ENCODE measurements around the gene MUC5B. TPM values are rescaled to one million over a fixed set of nuclear protein-coding genes. Genes with fewer than 3 reads are reported as not detected.

The MUC5B gene
- total RNA-seq, 3 donors from 2014 or later, result 1.1 to 2.2 (median 1.4) TPM

- peaks cover 3% of the 10 kb centered on the region for H3K36me3 Mint-ChIP-seq (ENCODE audit: insufficient read depth)
- no peaks in the 10 kb centered on the region for H3K9me3 Mint-ChIP-seq
- ATAC-seq (no peak), DNase-seq (no peak)
- H3K27me3 Mint-ChIP-seq (ENCODE audit: low read depth), result no peaks in the 10 kb centered on the region
- peaks cover 47% of the 10 kb centered on the region for H3K4me1 Mint-ChIP-seq (ENCODE audit: low read depth)
- H3K4me3 Mint-ChIP-seq, result no peak overlapping the region
Observed at GRCh38 chr11:1305063-1305495, 82.2 kb downstream of the MUC5B start.

DNA sequence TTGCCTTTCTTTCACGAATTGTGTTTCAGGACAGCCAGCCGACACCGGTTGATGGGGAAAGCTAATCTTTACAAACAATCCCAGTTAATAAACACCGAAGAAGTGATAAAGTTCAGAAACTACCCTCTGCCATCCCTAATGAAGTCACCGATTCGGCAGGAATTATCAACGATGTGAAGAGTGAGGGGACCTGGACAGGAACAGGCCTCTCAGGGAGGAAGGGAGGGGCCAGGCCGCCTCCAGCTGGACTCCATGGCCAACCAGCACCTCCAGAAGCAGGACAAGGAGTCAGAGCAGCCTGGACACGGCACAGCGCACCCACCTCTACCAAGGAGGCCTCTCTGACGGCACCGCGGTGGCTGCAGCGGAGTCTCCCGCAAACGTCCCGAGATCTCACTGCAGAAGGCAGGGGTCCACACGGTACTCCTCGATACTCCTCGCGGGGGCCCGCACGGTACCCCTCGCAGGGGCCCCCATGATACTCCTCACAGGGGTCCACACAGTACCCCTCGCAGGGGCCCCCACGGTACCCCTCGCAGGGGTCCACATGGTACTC lies 82.7 kb downstream of the MUC5B start:
- Mint-ChIP-seq H3K4me3 (no peak overlapping the region), H3K4me1 (ENCODE audit: low read depth) (peaks cover 49% of the 10 kb centered on the region), H3K9me3 (peaks cover 2% of the 10 kb centered on the region), H3K27me3 (ENCODE audit: low read depth) (no peaks in the 10 kb centered on the region), H3K36me3 (ENCODE audit: insufficient read depth) (no peaks in the 10 kb centered on the region)
- no peak for ATAC-seq
- DNase-seq, result no peak

DNA sequence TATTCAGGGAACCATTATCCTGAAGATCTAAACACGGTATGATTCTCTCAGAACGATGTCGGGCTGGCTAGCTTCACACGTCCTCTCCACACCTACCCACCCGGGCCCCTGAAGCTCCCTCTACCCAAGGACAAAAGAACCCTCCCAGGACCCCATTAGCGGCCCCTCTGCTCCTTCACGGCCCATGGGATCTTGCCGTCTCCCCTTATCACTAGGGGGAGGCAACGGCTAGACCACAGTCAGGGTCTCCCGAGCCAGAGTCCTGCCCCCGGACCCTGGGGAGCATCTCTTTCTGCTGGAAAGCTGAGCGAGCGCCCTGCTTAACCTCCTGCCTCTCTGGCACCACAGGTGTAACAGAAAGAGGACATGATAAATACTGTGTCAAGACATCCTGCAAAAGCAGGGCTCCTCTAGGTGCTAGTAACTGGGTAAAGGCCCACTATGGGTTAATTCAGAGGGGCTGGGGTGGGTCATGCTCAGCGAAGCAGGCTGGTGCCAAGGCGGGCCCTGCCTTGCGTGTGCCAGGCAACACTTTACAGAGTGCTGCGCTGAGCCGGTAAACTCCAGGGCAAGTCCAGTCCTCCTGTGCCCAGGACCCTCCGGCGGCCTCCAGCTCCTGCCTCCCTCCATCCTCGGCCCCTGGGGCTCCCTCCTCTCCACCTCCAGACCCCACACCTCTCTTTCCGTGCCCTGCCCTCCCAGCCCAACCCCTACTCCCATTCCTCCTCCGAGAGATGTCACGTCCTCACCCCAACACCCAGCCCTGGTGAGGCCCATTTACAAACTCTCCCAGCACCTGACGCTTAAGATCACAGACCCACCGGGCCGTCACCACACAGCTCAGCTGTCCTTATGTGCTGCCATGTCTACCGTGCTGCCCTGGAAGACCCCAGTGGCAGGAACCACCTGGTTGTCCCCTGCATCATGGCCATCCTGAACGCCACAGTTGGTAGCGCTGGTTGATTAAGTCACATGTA lies 83.6 kb downstream of the MUC5B start:
- Mint-ChIP-seq H3K9me3 (peaks cover 9% of the 10 kb centered on the region), H3K4me1 (ENCODE audit: low read depth) (peaks cover 57% of the 10 kb centered on the region), H3K4me3 (no peak overlapping the region), H3K27me3 (ENCODE audit: low read depth) (peaks cover 2% of the 10 kb centered on the region), H3K36me3 (ENCODE audit: insufficient read depth) (peaks cover 2% of the 10 kb centered on the region)
- DNase-seq (no peak), ATAC-seq (no peak)

GRCh38 chr11:1307163-1307870 lies 84.5 kb downstream of the MUC5B start:
- Mint-ChIP-seq H3K9me3 (peaks cover 11% of the 10 kb centered on the region), H3K27me3 (ENCODE audit: low read depth) (peaks cover 2% of the 10 kb centered on the region), H3K36me3 (ENCODE audit: insufficient read depth) (peaks cover 2% of the 10 kb centered on the region), H3K4me3 (peak overlapping the region; percentile 8), H3K4me1 (ENCODE audit: low read depth) (peaks cover 55% of the 10 kb centered on the region)
- DNase-seq (no peak), ATAC-seq (no peak)

DNA sequence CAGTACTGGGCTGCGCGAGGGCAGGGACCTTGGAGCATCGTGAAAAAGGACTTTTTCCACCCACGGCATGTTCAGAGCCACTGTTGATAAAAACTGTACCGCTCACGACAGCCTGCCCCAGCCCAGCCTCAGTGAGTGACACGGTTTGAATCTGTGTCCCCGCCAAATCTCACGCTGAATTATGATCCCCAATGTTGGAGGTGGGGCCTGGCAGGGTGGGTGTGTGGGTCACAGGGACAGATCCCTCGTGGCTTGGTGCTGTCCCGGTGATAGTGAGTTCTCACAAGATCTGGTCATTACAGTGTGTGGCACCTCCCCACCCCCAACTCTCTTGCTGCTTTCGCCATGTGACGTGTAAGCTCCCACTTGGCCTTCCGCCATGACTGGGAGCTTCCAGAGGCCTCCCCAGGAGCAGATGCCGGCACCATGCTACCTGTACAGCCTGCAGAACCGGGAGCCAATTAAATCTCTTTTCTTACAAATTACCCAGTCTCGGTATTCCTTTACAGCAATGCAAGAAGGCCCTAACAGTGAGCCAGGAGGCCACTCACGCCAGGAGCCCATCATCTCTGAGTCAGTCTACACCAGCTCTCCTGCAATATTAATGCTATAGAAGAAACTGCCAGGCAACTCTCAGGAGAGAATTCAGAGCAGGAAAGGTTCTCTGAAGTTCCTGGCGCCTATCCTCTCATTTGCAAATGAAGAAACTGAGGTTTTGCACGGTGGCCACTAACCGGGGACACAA lies 85.3 kb downstream of the MUC5B start:
- peaks cover 2% of the 10 kb centered on the region for H3K27me3 Mint-ChIP-seq (ENCODE audit: low read depth)
- peaks cover 49% of the 10 kb centered on the region for H3K4me1 Mint-ChIP-seq (ENCODE audit: low read depth)
- peaks cover 11% of the 10 kb centered on the region for H3K9me3 Mint-ChIP-seq
- H3K36me3 Mint-ChIP-seq (ENCODE audit: insufficient read depth), result peaks cover 2% of the 10 kb centered on the region
- peak overlapping the region; percentile 77 for H3K4me3 Mint-ChIP-seq
- DNase-seq (no peak), ATAC-seq (no peak)

GRCh38 chr11:1308743-1309497 lies 86.1 kb downstream of the MUC5B start:
- ATAC-seq (peak in 1 of 2 donors; percentile 9), DNase-seq (no peak)
- H3K36me3 Mint-ChIP-seq (ENCODE audit: insufficient read depth), result peaks cover 2% of the 10 kb centered on the region
- H3K27me3 Mint-ChIP-seq (ENCODE audit: low read depth), result peaks cover 2% of the 10 kb centered on the region
- peaks cover 47% of the 10 kb centered on the region for H3K4me1 Mint-ChIP-seq (ENCODE audit: low read depth)
- peaks cover 11% of the 10 kb centered on the region for H3K9me3 Mint-ChIP-seq
- peak overlapping the region; percentile 77 for H3K4me3 Mint-ChIP-seq

GRCh38 chr11:1309498-1310317 lies 86.8 kb downstream of the MUC5B start, which contains the start of gene TOLLIP:
TOLLIP (minus strand) TSS chr11:1309632; CDS start chr11:1309498, 134 bp downstream.
- Mint-ChIP-seq H3K27me3 (ENCODE audit: low read depth) (peaks cover 2% of the 10 kb centered on the region), H3K4me1 (ENCODE audit: low read depth) (peaks cover 47% of the 10 kb centered on the region), H3K36me3 (ENCODE audit: insufficient read depth) (peaks cover 2% of the 10 kb centered on the region), H3K9me3 (peaks cover 11% of the 10 kb centered on the region), H3K4me3 (peak within 1 kb of the TSS; percentile 86)
- peak; percentile 95 for DNase-seq
- peak; percentile 87 for ATAC-seq

DNA sequence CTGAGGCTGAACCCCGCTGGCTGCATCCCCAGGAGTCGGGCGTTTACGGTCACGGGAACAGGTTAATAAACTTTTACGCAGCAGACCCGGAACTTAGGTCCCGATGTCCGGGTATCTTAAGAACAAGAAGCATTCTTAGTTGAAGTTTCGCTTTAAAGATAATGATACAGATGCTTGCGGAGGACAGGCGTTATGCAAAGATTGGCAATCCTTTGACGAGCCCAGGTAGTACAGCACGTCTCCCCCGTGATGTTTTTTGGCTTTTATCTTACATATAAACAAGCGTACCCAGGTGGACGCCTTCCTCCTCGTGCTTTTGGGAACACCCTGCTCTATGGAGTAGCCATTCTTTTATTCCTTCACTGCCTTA lies 87.4 kb downstream of the MUC5B start:
- H3K4me1 Mint-ChIP-seq (ENCODE audit: low read depth), result peaks cover 41% of the 10 kb centered on the region
- no peak for ATAC-seq
- peaks cover 2% of the 10 kb centered on the region for H3K36me3 Mint-ChIP-seq (ENCODE audit: insufficient read depth)
- H3K27me3 Mint-ChIP-seq (ENCODE audit: low read depth), result peaks cover 3% of the 10 kb centered on the region
- DNase-seq, result no peak
- peaks cover 11% of the 10 kb centered on the region for H3K9me3 Mint-ChIP-seq
- H3K4me3 Mint-ChIP-seq, result peak overlapping the region; percentile 86

DNA sequence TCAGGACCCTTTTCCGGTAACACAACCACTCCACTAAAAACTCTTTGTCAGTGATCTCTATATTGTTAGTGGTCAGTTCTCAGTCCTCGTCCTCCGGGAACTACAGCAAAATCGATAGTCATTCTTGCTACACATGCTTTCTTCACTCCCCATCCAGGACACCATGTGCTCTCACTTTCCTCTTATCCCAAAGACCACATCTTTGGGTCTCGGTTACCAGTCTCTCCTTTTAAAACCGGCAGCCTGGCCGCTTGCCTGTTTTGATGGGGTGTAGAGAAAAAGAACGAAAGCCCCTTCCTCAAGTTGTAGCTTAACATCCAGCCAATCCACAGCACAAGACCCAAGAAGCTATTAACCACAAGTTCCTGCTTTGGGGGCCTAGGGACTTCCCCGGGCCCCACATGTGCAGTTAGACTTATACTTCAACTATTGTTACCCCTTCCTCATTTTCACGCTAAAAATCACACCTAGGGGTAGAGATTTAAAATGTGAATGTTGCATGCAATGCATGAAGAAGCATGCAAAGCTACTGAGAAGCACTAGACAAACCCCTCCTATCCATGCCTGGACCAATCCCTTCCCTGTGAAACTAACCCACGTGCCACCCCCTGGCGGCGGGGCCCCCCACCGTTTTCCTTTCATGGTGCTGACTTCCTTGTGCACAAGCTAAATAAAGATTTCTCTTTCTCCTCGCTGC lies 88.1 kb downstream of the MUC5B start:
- Mint-ChIP-seq H3K4me3 (peak overlapping the region; percentile 86), H3K4me1 (ENCODE audit: low read depth) (peaks cover 38% of the 10 kb centered on the region), H3K9me3 (peaks cover 11% of the 10 kb centered on the region), H3K36me3 (ENCODE audit: insufficient read depth) (peaks cover 2% of the 10 kb centered on the region), H3K27me3 (ENCODE audit: low read depth) (peaks cover 6% of the 10 kb centered on the region)
- DNase-seq, result peak; percentile 57
- peak in 1 of 2 donors; percentile 17 for ATAC-seq

Other genes starting within 250 kb of the MUC5B start
- gene MUC6, start 186.3 kb upstream of the MUC5B start, total RNA-seq, result under 1 TPM in 1 of 3 donors, not detected in 2; 0.30 TPM
- gene MUC2, start 148.2 kb upstream of the MUC5B start, total RNA-seq, result under 1 TPM; 0.08 to 0.30 (median 0.24) TPM
- gene MUC5AC, start 65.1 kb upstream of the MUC5B start, total RNA-seq, result under 1 TPM in 2 of 3 donors, not detected in 1; under 0.01 TPM
- gene TOLLIP, start 86.6 kb downstream of the MUC5B start, total RNA-seq, result 10 to 100 TPM; 38.0 to 45.9 (median 44.3) TPM
- under 1 TPM; 0.53 to 0.94 (median 0.76) TPM for gene BRSK2, start 166.9 kb downstream of the MUC5B start, total RNA-seq

Data from activated T-cell treated with anti-CD3 and anti-CD28 coated beads, Interleukin-2, amount 50 U/mL, for 4 hours (primary cell).